HepG2 (cell line): Measurements from ENCODE around the gene CAPZB. TPM values are rescaled to one million over a fixed set of nuclear protein-coding genes. Genes with fewer than 3 reads are reported as not detected.

Experiments
- ATAC-seq: fragments of 200-7000 bp; cut with Tn5 transposase; 3 replicates; pipeline ENCODE4 v1.9.1; 2020; ENCODE audit warnings: mild to moderate bottlenecking, moderate library complexity
- BruUV-seq: library from RNA; stranded (reverse); fragments of 400-500 nt; replicated peaks from 2 replicates; lab custom pipeline; 2021; lab: Mats Ljungman, UMichigan
- CTCF ChIA-PET: fragments of 300-600 bp; formaldehyde crosslinking; extraction: SDS; loops from one replicate; lab custom pipeline; 2021; ENCODE audit warnings: low total read pairs, inconsistent platforms, low intra/inter-chr PET ratio; lab: Yijun Ruan, JAX
- POLR2A ChIA-PET: fragments of 350-600 bp; sonication (Branson Sonifier 250); formaldehyde crosslinking; loops from one replicate; lab custom pipeline; 2020; ENCODE audit warnings: antibody characterized with exemption, inconsistent platforms; lab: Yijun Ruan, JAX
- DNase-seq: peaks from one replicate; pipeline ENCODE4 v3.0.0-alpha.2; 2015; ENCODE audit warnings: low spot score
- FAIRE-seq: peaks from 3 replicates; lab custom pipeline; 2011; peaks lifted over from hg19 to GRCh38; lab: Jason Lieb, UNC
- H2AFZ ChIP-seq: one replicate; pipeline ENCODE4 v1.6.1; 2011; ENCODE audit warnings: low read length, inconsistent platforms
- H3K27ac ChIP-seq: fragments of 300-600 bp; 3 replicates; pipeline ENCODE4 v1.8.0; 2011; ENCODE audit warnings: mixed run types, mild to moderate bottlenecking, mixed read lengths, low read length, inconsistent platforms; ENCODE audit not compliant: insufficient read depth; ENCODE audit errors: extremely low read length
- H3K27me3 ChIP-seq, 2 experiments: fragments of 200-600 bp in 1 of 2; 2 replicates in 1 of 2; 3 replicates in 1 of 2; pipeline versions ENCODE4 v1.6.0 to v1.8.0; 2011; ENCODE audit warnings: low read length in 2 of 2, mild to moderate bottlenecking in 2 of 2, moderate library complexity in 2 of 2, inconsistent platforms in 1 of 2; ENCODE audit not compliant: insufficient read depth in 2 of 2, control insufficient read depth in 1 of 2
- H3K36me3 ChIP-seq, 2 experiments: fragments of 200-600 bp in 1 of 2; replicated peaks in 1 of 2; 2 replicates in 1 of 2; 3 replicates in 1 of 2; pipeline versions ENCODE4 v1.5.1 to v1.8.0; 2011; ENCODE audit warnings: low read length in 2 of 2, inconsistent platforms in 1 of 2; ENCODE audit not compliant: insufficient read depth in 2 of 2, control insufficient read depth in 1 of 2
- H3K4me1 ChIP-seq: 2 replicates; pipeline ENCODE4 v1.5.1; 2012; ENCODE audit warnings: low read length, inconsistent platforms; ENCODE audit not compliant: insufficient read depth
- H3K4me2 ChIP-seq: 2 replicates; pipeline ENCODE4 v1.6.0; 2011; ENCODE audit warnings: low read depth, low read length, inconsistent platforms
- H3K4me3 ChIP-seq, 3 experiments: fragments of 200-600 bp in 1 of 3; sonication (generic), shearing (Covaris generic) in 1 of 3; replicated peaks in 1 of 3; 2 replicates each; pipeline ENCODE4 v1.5.1; 2011 to 2016; ENCODE audit warnings: low read length in 3 of 3, inconsistent platforms in 2 of 3, low read depth in 2 of 3, mild to moderate bottlenecking in 2 of 3, control low read depth in 1 of 3, mixed read lengths in 1 of 3; ENCODE audit not compliant: insufficient read depth in 1 of 3
- H3K79me2 ChIP-seq: one replicate; pipeline ENCODE4 v1.6.1; 2011; ENCODE audit warnings: low read length, inconsistent platforms; ENCODE audit not compliant: insufficient read depth
- H3K9ac ChIP-seq: 2 replicates; pipeline ENCODE4 v1.6.0; 2011; ENCODE audit warnings: mild to moderate bottlenecking, low read depth, low read length, inconsistent platforms; ENCODE audit not compliant: insufficient read depth
- H3K9me3 ChIP-seq: 2 replicates; pipeline ENCODE4 v1.5.1; 2012; ENCODE audit warnings: mild to moderate bottlenecking, low read length
- H4K20me1 ChIP-seq: 2 replicates; pipeline ENCODE4 v1.6.0; 2011; ENCODE audit warnings: inconsistent platforms, mild to moderate bottlenecking, low read length, moderate library complexity; ENCODE audit not compliant: insufficient read depth
- BATF2 ChIP-seq: sonication (generic); formaldehyde crosslinking; IDR thresholded peaks from 2 replicates; pipeline ENCODE4 v1.8.0; 2022; ENCODE audit warnings: mild to moderate bottlenecking, missing genetic modification reagents, moderate library complexity
- CHCHD3 ChIP-seq: sonication (generic); formaldehyde crosslinking; IDR thresholded peaks from 2 replicates; pipeline ENCODE4 v1.8.0; 2022; ENCODE audit warnings: mild to moderate bottlenecking, missing genetic modification reagents, moderate library complexity
- FOSL2 ChIP-seq: sonication (generic); formaldehyde crosslinking; IDR thresholded peaks from 2 replicates; pipeline ENCODE4 v1.4.0; 2020; ENCODE audit warnings: missing genetic modification reagents
- GFI1 ChIP-seq: sonication (generic); formaldehyde crosslinking; IDR thresholded peaks from 2 replicates; pipeline ENCODE4 v1.5.0; 2020; ENCODE audit warnings: missing genetic modification reagents, mild to moderate bottlenecking, borderline replicate concordance
- IRX3 ChIP-seq: sonication (generic); formaldehyde crosslinking; IDR thresholded peaks from 2 replicates; pipeline ENCODE4 v1.8.1; 2023; ENCODE audit warnings: mild to moderate bottlenecking, low read depth, missing genetic modification reagents, borderline replicate concordance
- KIAA2018 ChIP-seq: sonication (generic); formaldehyde crosslinking; IDR thresholded peaks from 2 replicates; pipeline ENCODE4 v1.5.0; 2020; ENCODE audit warnings: mild to moderate bottlenecking, missing genetic modification reagents, borderline replicate concordance
- PLRG1 ChIP-seq: fragments of 450-650 bp; conservative IDR thresholded peaks from 2 replicates; pipeline ENCODE4 v1.6.1; 2016
- TGIF2 ChIP-seq: IDR thresholded peaks from 2 replicates; pipeline ENCODE4 v1.6.1; 2016; ENCODE audit warnings: control low read depth, missing compliant biosample characterization
- ZBTB43 ChIP-seq: sonication (generic); formaldehyde crosslinking; conservative IDR thresholded peaks from 2 replicates; pipeline ENCODE4 v1.4.0; 2020; ENCODE audit warnings: missing genetic modification reagents
- ZNF12 ChIP-seq: sonication (generic); formaldehyde crosslinking; IDR thresholded peaks from 2 replicates; pipeline ENCODE4 v1.5.0; 2020; ENCODE audit warnings: missing genetic modification reagents
- ZNF414 ChIP-seq: sonication (generic); formaldehyde crosslinking; IDR thresholded peaks from 2 replicates; pipeline ENCODE4 v1.5.0; 2020; ENCODE audit warnings: missing genetic modification reagents
- ZNF569 ChIP-seq: sonication (generic); formaldehyde crosslinking; IDR thresholded peaks from 2 replicates; pipeline ENCODE4 v1.5.0; 2020; ENCODE audit warnings: mild to moderate bottlenecking, missing genetic modification reagents, moderate library complexity, borderline replicate concordance
- ZNF597 ChIP-seq: sonication (generic); formaldehyde crosslinking; IDR thresholded peaks from 2 replicates; pipeline ENCODE4 v1.5.0; 2020; ENCODE audit warnings: missing genetic modification reagents
- ZNF644 ChIP-seq: IDR thresholded peaks from 2 replicates; pipeline ENCODE4 v1.6.1; 2016; ENCODE audit warnings: low read depth
- WGBS: methylation state at CpG from one replicate; pipeline ENCODE4 v1.1.6; 2017; ENCODE audit warnings: low lambda C conversion rate; 5-methylcytosine and 5-hydroxymethylcytosine counted together
- in situ Hi-C: cut with HindIII; loops from 2 replicates; pipeline ENCODE4 v1.10.0; 2017; ENCODE audit warnings: low pct_unique_long_range_greater_than_20kb; ENCODE audit not compliant: extremely low pct_ligation_motif_present
- intact Hi-C: fragments of 100-400 bp; cut with micrococcal nuclease; formaldehyde crosslinking; loops from one replicate; pipeline ENCODE4 v1.10.0; 2022; ENCODE audit not compliant: unreplicated experiment
- polyA plus RNA-seq, 8 experiments: library from polyadenylated mRNA; depleted of rRNA in 3 of 8; stranded (reverse) in 7 of 8; unstranded in 1 of 8; fragments of >200 nt; fragmentation: Illumina TruSeq in 4 of 8; extraction: Trizol in 4 of 8; gene quantifications; 2 replicates each; pipeline versions ENCODE4 v1.2.1 to v1.2.3, GENCODE V29; 2011 to 2016; ENCODE audit warnings: low read depth in 4 of 8, missing spikeins in 1 of 8, mixed read lengths in 1 of 8; ENCODE audit not compliant: insufficient read depth in 1 of 8
- total RNA-seq, 5 experiments: library from RNA; depleted of rRNA; stranded (reverse); fragments of >200 nt; fragmentation: Illumina TruSeq; extraction: Trizol; gene quantifications; 2 replicates each; pipeline ENCODE4 v1.2.3, GENCODE V29; 2016; ENCODE audit warnings: low read depth in 1 of 5

The CAPZB gene
- total and polyA plus RNA-seq, 2 of the 13 experiments (the other 11 are each of a cell fraction or from before 2014, with no cell fraction given) = 58.9 to 76.9 TPM

GRCh38 chr1:19496527-19496874 lies 11.2 kb upstream of the CAPZB start:
- Histone ChIP-seq H2AFZ (no peak overlapping the region), H3K36me3 (no peaks in the 10 kb centered on the region), H3K9me3 (no peaks in the 10 kb centered on the region), H3K9ac (no peak overlapping the region), H3K27ac (no peak overlapping the region), H3K27me3 (0 out of 5 replicates have a peak, but pooled peaks cover 0 to 2% of the 10 kb centered on the region in 2 experiments), H3K4me3 (no peak overlapping the region), H3K4me2 (no peak overlapping the region), H3K4me1 (peaks cover 18% of the 10 kb centered on the region), H4K20me1 (no peaks in the 10 kb centered on the region), H3K79me2 (no peaks in the 10 kb centered on the region)
- in situ Hi-C loops = no loop called here
- intact Hi-C loops = no loop called here
- ChIA-PET CTCF (no interaction called here), POLR2A (no interaction called here)
- DNase-seq (no peak), ATAC-seq (no peak), FAIRE-seq (no peak)
- BruUV-seq = no TSS peak
- WGBS = 50% methylated on average over 1 of the region's 1 CpG
- TF ChIP-seq FOSL2 (CRISPR knock-in tag) (no peak), TGIF2 (no peak), ZNF12 (CRISPR knock-in tag) (no peak), BATF2 (CRISPR knock-in tag) (no peak), ZNF644 (CRISPR knock-in tag) (no peak), ZBTB43 (no peak), GFI1 (CRISPR knock-in tag) (no peak), CHCHD3 (no peak), PLRG1 (no peak), ZNF569 (CRISPR knock-in tag) (no peak), IRX3 (CRISPR knock-in tag) (no peak), ZNF414 (CRISPR knock-in tag) (no peak), ZNF597 (CRISPR knock-in tag) (no peak), KIAA2018 (no peak)
